Stimulated activated CD8-positive, alpha-beta memory T cell treated with anti-CD3 and anti-CD28 coated beads, Interleukin-2, amount 100 ng/mL, for 1 hour (primary cell): ENCODE data around the gene ZNF593OS.

Experiments used
- DNase-seq, 2 donors: peaks; one replicate each; pipeline ENCODE4 v3.0.0-alpha.2; 2020; ENCODE audit warnings: low read depth in 2 of 2

The ZNF593OS gene

DNA sequence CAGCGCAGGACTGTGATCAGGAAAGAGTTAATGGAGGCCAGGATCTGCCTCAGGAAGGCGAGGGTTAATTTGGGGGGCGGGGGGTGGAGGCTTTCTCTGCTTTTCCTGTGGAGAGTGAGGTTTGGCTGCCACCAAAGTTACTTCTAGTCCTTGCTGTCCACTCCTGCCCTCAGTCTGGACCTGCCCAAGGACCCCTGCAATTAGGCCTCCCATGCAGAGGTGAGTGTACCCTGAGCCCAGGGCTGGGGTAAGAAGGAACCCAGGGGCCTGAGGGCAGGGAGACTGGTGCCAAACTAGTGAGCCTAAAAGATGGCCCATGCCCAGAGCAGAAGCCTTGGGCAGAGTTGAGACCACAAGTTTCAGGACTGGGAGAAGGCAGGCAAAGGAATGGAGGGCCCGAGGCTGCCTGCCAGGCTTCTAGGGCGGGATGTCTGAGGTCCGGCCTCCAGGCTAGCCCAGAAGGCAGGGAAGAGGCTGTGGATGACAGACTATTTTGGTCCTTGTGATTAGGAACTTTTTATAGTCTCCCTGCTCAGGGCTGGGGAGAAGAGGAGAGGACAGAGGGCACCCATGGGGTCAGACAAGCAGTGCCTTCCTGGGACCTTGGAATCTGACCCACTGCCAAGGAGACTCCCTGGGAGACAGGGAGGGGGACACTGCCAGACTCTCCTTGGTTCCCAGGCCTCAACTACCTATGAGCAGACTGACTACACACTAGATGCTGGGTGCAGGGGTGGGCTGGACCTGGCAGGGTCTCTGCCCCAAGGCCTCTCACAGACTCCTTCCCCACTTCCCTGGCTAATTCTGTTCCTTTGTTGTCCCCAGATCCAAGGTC, 12.5 kb downstream of the ZNF593OS start, which contains the start of gene FAM110D:
FAM110D (plus strand) TSS at position 172 of the 835 bp plus-strand sequence. CDS start 2,213 bp downstream, outside the sequence.
- no peak for DNase-seq

DNA sequence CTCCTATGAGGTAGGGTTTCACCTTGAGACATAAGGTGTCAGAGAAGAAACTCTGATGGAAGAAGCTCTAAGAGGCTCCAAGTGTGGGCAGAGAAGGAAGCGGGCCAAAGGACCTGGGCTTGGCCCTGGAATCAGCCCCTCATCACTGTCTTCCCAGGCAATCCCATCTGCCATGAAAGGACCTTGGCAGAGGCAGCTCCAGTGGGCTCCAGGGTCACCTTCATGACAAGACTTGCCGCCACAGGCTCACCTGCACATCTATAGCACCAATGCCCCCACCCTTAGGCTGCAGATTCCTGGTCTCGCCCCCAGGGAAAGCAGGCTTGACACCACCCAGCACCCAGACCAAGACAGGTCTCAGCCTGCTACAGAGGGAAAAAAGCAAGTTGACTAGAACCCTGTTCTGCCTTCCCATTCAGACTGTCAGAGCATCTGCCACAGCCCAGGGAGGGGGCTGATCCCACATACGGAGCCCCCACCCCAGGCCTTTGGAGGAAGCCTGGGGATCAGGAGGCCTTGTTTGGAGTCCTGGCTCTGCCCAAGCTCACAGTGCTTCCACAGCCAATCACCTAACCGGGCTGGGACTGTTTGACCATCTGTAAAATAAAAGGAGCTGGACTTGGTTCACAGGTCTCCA, 13.2 kb downstream of the ZNF593OS start:
- DNase-seq: no peak

DNA sequence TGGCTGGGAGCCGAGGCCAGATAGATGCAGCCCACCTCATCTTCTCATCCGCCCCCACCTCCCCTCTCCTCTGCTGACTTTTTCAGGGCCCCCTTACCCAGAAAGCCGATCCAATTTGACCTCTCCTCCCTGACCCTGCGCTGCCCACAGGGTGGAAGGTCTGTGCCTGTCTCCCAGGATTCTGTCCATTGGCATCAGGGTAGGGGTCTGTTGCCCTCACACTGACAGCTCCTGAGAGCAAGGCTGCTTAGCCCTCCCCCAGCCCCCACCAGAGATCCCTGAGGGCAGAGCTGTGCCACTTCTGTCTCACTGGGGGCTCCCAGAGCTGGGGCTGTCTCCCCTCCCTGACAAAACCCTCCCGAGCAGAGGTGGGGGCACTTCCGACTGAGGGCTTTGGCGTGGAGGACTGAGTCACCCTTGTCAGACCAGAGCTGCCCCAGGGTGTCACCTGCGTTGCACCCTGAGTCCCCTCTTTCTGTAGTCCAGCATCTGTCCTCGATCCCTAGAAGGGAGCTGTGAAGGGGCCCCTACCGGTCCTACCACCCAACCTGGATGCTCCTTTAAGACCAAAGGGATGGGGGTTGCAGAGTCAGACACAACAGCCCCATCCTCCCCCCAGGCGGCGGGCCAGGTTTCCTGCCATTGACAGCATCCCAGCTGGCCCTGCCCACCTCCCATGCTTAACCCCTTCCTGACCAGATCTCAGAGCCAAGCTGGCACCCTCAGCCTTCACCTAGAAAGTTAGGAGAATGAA, 15.2 kb downstream of the ZNF593OS start:
- no peak for DNase-seq

DNA sequence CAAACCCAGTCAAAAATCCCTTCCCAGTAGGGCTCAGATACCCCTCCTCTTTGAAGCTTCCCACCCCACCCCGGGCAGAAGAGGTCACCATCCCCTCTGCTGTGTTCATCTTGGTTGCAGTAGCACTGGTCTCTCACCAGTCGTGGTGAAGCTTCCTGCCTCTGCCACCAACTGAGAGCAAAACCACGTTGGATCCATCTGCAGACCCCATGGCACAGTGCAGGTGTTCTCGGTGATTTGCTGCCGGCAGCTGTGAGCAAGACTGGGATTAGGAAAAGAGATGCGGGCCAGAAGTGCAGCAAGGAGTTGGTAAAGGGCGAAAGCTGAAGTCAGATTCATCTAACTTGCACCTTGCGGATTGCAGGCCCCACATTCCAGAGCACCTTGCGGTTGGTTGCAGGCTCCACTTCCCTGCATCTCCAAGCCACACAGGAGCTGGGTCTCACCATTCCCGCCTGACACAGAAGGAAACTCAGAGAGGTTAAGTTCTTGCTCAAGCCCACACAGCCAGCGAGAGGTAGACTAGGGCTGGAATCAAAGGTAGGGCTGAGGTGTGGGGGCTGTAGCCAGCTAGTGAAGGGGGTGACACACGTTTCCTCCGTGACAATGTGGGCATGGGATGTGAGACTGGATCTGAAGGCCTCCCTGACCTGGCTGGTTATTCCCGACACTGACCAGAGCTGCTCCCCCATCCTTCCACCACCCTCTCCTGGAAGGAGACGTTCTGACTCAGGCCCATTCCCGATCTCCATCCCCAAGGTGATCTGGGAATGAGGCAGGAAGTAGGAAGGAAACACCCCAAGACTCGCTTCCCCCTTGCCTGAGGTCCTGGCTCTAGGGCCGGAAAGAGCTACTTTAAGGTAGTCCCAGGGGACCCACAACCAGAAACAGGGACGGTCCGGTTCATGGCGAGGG, 16.0 kb downstream of the ZNF593OS start:
- no peak for DNase-seq

DNA sequence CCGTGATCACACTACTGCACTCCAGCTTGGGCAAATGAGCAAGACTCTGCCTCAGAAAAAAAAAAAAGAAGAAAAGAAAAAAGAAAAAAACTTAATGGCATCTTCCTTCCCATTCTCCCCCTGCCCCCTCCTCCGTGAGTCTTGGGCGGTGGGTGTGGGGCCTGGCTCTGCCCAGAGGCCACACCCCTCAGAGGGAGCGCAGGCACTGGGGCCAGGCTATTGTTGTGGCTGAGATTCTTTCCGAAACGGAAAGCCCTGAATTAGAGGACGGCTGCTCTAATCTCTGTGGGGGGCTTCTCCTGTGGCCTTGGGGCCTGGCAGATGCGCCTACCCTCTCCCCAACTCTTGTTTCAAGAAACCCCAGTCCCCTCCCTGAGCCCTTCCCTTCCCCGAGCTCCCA, 16.9 kb downstream of the ZNF593OS start:
- DNase-seq: no peak

DNA sequence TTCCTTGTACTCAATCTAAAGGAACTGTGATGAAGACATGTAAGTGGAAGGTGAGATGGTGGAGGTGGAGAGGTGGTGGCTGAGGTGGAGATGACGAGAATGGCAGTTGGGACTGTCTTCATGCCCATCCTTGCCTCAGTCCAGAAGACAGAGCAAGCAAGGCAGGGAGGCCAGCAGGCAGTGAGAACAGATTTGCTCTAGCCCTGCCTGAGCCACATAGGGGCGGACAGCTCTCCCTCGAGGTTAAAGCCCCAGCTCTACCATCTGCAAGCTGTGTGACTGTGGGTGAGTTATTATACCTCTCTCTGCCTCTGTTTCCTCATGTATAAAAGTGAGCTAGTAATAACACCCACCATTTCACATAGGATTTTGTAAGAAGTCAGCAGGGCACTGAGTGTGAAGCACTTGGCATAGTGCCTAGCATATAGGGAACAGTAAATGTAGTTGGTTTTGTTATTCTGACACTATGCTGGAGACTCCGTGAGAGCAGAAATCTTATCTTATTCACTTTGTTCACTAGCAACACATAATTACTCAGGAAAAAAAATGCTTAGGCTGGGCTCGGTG, 17.6 kb downstream of the ZNF593OS start:
- DNase-seq: no peak

DNA sequence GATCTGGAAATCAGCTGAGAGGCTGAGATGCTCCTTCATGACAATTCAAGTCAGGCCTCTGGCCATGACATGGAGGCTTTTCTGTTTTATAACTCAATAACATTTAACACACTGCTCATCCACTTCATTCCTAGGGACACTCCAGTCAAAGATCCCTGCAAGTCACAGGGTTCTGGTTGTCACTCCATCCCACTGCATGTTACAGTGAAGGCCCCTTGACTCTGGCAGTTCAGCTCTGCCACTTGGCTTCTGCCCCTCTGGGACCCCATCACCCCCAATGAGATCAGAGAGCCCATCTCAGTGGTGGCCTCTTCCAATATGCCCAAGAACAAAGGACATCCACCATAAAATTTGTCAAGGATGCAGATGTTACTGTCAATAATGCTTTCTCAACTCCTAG, 22.7 kb downstream of the ZNF593OS start:
- no peak for DNase-seq

DNA sequence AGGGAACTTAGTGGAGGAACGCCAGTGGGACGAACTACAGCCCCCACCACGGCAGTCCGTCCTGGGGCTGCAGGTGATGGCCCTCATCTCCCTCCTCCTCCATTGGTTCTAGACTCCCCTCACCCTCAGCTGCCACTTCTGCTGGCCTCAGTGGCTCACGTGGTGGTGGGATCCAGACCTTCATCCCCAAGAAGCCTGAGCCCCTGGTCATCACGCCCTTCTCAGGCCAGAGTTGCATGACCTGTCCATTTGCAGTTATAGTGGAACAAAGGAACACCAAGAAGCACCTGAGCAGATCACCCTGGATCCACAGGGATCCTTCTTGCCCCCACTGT, 25.7 kb downstream of the ZNF593OS start:
- no peak for DNase-seq

DNA sequence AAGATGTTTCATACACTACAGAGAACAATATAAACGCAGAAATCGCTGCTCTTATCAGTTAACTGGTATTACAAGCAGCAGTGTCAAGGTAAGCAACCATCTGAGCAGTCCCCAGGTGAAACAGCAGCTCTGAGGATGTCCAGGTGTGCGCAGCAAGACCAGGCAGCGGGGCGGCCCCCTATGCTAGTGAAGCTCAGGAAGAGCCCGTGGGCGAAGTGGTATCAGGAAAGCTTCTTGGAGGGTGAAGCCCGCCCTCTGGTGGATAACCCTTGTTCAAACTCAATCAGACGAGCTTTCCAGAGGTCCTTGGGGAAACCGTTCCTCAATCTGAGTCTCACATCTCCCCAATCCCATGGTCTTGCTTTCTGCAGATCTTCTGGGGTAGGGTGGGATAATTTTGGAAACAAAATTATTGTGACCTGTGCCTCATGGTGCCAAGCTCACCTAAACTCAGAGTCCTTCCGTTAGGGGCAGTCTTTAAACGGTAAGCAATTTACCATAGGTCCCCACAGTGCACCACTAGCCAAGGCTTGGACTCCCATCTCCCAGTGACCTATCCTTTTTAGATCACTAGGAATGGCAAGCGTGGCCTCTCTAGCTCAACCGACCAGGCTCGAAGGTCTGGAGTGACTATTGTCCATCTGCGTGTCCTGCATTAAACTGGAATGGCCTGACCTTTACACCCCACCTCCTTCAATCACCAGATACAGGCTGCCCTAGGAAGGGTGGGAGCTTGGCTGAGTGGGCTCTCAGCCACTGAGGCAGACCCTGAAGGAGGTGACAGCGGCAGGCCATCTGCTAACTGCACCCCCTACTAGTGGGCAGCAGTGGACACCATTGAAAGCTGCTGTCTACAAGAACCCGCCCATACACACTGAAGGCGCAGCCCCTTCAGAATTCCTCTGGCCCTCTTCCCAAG, 26.3 kb downstream of the ZNF593OS start:
- DNase-seq: peak; percentile 47 to 55

DNA sequence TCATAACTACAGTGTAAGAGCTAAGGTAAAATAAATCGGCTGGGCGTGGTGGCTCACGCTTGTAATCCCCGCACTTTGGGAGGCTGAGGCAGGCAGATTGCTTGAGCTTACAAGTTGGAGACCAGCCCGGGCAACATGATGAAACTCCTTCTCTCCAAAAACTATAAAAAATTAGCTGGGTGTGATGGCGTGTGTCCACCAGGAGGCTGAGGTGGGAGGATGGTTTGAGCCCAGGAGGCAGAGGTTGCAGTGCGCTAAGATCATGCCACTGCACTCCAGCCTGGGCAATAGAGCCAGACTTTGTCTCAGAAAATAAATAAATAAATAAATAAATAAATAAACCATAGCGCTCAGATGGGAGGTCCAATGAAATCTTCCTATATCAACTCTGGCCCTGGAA, 29.5 kb downstream of the ZNF593OS start:
- no peak for DNase-seq

DNA sequence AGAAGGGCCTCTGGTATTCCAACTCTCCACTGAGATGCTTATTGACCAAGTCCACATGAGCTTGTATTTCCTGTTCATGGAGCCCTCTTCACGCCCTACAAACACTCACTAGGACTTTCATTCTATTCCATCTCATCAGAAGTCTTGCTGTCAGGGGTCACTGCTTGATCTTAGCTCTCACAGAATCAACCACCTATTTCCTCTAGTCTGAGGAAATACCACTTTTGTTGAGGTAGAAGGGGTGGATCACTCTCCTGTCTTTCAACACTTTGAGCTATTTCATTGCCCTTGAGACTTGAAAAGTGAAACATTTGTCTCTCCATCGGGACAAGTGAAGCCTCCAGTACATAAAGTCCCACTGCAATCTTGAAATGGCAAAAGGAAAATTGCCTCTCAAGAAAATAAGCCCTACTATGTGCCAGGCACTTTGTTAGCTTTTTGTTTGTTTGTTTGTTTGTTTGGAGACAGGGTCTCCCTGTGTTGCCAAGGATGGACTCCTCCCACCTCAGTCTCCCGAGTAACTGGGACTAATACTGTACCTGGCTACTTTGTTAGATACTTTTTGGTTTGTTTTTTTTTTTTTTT, 32.6 kb downstream of the ZNF593OS start:
- DNase-seq: no peak

DNA sequence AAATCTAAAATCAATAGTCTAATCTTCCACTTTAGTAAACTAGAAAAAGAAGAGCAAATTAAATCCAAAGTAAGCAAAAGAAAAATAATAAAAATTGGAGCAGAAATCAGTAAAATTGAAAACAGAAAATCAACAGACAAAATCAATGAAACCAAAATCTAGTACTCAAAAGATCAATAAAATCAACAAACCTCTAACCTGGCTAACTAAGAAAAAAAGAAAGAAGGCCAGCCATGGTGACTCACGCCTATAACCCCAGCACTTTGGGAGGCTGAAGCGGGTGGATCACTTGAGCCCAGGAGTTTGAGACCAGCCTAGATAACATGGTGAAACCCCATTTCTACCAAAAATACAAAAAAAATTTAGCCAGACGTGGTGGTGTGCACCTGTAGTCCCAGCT, 37.2 kb downstream of the ZNF593OS start:
- DNase-seq: no peak

DNA sequence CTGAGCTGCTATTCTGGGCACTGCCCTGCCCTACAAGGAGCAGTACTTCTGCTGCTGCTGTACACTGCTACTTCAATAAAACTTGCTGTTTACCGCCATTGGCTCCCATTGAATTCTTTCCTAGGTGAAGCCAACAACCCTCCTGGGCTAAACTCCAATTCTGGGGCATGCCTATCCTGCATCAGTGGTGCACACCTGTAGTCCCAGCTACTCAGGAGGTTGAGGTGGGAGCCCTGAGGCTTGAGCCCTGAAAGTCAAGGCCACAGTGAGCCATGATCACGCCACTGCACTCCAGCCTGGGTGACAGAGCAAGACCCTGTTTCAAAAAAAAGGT, 38.8 kb downstream of the ZNF593OS start:
- no peak for DNase-seq

DNA sequence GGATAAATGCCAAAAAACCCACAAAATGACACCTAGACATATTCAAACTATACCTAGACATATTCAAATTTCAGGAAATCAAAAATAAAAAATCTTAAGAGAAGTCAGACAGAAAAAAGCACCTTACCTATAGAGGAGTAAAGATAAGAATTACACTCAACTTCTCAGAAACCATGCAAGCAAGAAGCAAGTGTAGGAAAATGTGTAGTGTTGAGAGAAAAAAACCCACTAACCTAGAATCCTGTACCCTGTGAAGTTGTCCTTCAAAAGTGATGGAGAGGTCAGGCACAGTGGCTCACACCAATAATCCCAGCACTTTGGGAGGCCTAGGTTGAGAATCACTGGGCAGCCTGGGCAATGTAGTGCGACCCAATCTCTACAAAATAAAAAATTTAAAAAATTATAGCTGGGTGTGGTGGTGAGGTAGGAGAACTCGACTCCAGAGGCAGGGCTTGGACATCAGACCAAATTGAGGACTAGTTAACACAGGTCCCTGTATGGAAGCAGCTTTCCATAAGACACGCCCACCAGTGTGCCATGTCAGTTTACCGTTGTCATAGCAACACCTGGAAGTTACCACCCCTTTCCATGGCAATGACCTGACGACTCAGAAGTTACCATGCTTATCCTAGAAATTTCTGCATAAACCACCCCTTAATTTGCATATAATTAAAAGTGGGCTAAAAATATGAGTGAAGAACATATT, 39.4 kb downstream of the ZNF593OS start:
- no peak for DNase-seq

DNA sequence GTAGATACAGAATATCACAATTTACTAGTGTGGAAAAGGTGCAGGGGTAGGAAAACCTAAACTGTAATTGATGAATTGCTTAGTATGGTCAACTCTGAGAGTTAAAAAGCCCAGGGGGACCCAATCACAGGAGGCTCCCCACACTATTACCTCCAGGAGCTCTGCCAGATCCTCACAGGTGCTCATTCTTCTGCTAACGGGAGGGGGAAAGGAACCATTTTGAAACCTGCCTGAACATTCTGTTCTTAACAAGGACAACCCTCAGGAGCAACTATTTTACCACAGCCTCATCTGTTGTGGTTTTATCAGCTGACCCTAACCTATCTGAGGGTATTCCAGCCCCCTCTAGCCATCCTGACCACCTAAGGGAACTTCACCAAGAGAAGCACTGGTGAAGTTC, 40.9 kb downstream of the ZNF593OS start:
- no peak for DNase-seq

DNA sequence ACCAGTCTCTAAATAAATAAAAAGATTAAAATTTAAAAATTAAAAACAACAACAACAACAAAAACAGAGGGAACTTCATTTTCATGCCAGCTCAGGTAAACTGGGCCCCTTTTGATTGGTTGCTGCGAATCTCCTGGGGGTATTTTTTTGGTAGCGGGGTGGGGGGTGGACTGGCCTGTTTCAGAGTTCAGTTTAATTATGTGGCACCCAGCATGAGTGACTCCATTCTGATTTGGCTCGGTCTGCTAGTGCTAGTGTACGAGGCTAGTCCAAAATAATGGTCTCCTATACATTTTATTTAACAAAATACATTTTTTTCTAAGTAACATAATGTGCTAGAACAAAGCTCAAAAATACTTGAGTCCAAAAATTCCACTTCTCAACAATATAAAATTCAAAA, 41.9 kb downstream of the ZNF593OS start:
- DNase-seq: no peak

DNA sequence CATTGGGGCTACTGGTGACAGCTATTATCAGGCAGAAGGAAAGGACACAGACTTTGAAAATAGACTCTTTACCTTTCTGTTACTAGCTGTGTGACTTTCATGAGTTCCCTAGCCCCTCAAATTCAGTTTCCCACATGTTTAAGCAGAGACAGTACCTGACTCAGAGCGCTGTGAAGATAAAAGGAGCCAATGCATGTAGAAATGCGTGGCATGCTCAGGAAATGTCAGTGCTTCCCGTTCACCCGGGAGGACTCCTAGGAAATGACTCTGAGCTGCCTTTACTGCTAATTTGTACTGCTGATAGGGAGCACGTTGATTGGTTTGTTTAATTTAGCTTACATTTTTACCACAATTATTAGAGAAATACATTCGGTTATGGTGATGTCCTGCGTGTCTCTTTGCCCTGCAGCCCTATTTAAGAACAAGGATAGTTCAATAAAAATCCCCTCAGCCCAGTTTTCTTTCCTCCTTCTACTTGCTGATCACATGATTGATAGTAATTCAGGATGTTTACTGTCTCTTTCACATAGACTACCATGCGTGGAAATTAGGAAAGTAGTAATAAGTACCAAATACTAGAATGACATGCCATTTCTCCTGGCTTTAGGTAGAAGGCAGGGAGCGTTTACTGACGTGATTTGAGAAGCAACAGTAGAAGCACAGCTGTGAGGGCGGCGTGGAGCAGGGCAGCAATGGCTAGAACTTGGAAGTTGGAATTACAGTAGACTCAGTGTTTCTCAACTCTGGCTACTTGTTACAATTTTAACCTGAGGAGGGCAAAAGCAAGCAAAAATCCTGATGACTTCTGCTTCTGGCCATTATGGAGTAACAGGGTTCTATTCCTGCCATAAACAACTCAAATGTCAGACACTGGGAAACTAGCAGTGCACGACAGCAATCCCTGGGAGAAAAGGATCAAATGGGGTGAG, 44.1 kb downstream of the ZNF593OS start:
- no peak for DNase-seq
